Measurements from ENCODE around the gene ZMYND8. TPM values are rescaled to one million over a fixed set of nuclear protein-coding genes. Genes with fewer than 3 reads are reported as not detected.

ZMYND8 gene
- total RNA-seq, 4 donors from 2014 or later = 32.2 to 78.9 (median 54.4) TPM

DNA sequence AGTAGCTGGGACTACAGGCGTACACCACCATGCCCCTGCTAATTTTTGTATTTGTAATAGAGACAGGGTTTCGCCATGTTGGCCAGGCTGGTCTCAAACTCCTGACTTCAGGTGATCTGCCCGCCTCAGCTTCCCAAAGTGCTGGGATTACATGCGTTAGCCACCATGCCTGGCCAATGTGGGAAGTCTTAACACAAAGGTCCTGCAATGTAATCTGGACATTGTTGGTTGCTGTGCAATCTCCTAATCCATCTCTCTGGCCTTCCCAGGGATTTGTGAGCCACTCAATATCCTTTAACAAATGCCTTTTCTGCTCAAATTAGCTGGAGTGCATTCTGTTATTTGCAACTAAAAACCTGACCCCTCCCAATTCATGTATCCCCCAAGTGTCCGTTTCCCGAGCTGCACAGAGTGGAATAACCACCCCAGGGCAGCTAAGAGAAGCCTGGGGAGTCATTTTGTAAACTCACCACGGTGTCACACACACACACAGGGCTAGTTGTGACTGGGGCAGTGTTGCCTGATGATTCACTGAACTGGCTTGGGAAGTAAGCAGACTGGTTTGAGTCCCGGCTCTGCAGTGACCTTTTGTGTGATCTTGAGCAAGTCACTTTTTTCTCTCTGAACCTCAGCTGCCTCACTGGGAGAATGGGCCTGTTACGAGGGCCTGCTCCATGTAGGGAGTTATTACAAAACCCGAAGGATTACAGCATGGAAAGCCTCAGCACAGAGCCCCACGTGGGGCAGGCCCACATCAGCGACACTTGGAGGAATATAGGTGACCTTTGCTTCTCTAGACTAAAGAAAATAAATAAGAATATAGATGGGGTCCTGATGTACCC, 152.3 kb downstream of the ZMYND8 start:
- TF ChIP-seq EP300 (IDR thresholded peaks at IDR 0.05) (no peak), POLR2AphosphoS5 (IDR thresholded peaks at IDR 0.05) (no peak), POLR2A (IDR thresholded peaks at IDR 0.05) (no peak)
- TF ChIP-seq, protein P1, sequence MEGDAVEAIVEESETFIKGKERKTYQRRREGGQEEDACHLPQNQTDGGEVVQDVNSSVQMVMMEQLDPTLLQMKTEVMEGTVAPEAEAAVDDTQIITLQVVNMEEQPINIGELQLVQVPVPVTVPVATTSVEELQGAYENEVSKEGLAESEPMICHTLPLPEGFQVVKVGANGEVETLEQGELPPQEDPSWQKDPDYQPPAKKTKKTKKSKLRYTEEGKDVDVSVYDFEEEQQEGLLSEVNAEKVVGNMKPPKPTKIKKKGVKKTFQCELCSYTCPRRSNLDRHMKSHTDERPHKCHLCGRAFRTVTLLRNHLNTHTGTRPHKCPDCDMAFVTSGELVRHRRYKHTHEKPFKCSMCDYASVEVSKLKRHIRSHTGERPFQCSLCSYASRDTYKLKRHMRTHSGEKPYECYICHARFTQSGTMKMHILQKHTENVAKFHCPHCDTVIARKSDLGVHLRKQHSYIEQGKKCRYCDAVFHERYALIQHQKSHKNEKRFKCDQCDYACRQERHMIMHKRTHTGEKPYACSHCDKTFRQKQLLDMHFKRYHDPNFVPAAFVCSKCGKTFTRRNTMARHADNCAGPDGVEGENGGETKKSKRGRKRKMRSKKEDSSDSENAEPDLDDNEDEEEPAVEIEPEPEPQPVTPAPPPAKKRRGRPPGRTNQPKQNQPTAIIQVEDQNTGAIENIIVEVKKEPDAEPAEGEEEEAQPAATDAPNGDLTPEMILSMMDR (IDR thresholded peaks at IDR 0.05) = no peak
- 92 to 100% methylated on average over 3 to 5 of the region's 12 CpGs for WGBS, 2 donors (ENCODE audit: low coverage in 1 of 2)

DNA sequence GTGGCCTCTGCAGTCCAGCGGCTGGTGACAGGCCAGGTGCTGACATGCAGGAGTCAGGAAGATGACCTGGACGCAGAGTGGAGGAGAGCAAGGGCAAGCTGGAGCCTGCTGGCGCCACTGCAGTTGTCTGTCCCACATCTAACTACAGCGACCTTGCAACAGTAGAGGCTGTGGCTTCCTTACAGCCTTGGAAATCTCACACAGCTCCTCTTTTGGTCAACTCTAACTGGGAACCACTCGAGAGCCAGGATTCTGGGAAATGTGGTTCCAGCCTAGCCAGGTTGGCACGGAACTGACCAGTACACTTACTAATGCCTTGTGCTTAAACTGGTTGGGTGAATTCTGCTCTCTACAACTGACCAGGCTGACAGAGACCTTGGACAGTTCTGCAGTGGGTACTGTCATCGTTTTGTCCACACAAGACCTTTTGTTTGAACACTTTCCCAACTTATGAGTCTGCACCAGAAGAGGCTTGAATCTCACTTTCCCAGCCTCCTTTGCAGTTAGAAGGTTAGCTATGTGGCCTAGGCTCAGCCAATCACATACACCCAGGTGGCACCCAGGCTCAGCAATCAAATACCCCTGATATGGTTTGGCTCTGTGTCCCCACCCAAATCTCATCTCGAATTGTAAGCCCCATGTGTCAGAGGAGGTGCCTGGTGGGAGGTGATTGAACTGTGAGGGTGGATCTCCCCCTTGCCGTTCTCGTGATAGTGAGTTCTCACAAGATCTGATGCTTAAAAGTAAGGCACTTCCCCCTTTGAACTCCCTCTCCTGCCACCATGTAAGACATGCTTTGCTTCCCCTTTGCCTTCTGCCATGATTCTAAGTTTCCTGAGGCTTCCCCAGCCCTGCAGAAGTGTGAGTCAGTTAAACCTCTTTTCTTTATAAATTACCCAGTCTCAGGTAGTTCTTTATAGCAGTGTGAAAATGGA, 153.5 kb downstream of the ZMYND8 start:
- Histone ChIP-seq H3K4me3 (no peak overlapping the region), H3K36me3 (peaks cover 0 to 2% of the 10 kb centered on the region in 2 donors), H3K27me3 (no peaks in the 10 kb centered on the region), H3K9me3 (no peaks in the 10 kb centered on the region), H3K27ac (no peak overlapping the region), H3K4me1 (no peaks in the 10 kb centered on the region)
- WGBS, 2 donors (ENCODE audit: low coverage in 1 of 2) = 77 to 83% methylated on average over 2 to 7 of the region's 10 CpGs
- no peak for ATAC-seq
- TF ChIP-seq POLR2AphosphoS5 (IDR thresholded peaks at IDR 0.05) (no peak), EP300 (IDR thresholded peaks at IDR 0.05) (no peak), POLR2A (IDR thresholded peaks at IDR 0.05) (no peak)
- TF ChIP-seq, protein P1 (IDR thresholded peaks at IDR 0.05) = no peak

More for the DNA sequence above, 152.3 kb downstream of the ZMYND8 start:
- Histone ChIP-seq H3K4me3 (no peak overlapping the region), H3K9me3 (no peaks in the 10 kb centered on the region), H3K36me3 (peaks cover 0 to 14% of the 10 kb centered on the region in 2 donors), H3K27ac (no peak overlapping the region), H3K27me3 (no peaks in the 10 kb centered on the region), H3K4me1 (no peaks in the 10 kb centered on the region)
- no peak for ATAC-seq

DNA sequence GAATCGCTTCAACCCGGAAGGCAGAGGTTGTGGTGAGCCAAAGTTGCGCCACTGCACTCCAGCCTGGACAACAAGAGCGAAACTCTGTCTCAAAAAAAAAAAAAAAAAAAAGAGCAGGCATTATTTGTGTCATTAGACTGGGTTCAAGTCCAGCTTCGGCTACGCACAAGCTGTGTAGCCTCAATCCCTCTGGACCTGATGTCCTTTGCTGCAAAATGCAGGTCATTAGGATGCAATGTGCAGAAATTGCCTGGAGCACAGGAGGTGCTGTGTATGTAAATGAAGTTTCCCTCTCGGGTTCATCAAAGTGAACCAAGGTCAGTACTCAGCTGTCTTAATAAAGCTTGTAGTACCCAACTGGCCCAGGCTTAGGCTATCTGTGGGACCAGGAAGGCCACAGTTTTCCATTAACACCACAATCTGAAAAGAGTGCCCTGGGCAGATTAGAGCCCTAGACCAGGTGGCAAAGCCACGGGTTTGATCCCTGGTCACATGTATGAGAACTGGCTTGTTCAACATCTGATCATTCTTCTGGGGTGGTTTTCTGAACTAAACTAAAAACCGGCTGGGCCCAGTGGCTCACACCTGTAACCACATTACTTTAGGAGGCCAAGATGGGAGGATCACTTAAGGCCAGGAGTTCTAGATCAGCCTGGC, 155.3 kb downstream of the ZMYND8 start:
- TF ChIP-seq, protein P1 (IDR thresholded peaks at IDR 0.05) = no peak
- no peak for TF ChIP-seq POLR2AphosphoS5 (IDR thresholded peaks at IDR 0.05)
- no peak for TF ChIP-seq POLR2A (IDR thresholded peaks at IDR 0.05)
- TF ChIP-seq EP300 (IDR thresholded peaks at IDR 0.05) = no peak
- Histone ChIP-seq H3K36me3 (no peaks in the 10 kb centered on the region), H3K27me3 (no peaks in the 10 kb centered on the region), H3K27ac (no peak overlapping the region), H3K9me3 (no peaks in the 10 kb centered on the region), H3K4me3 (no peak overlapping the region), H3K4me1 (peaks cover 0 to 6% (median 0%) of the 10 kb centered on the region in 3 donors)
- WGBS, 2 donors (ENCODE audit: low coverage in 1 of 2) = 86% methylated on average over 5 of the region's 9 CpGs; no CpG with 5 or more reads in 1 of the 2 donors
- ATAC-seq = no peak

DNA sequence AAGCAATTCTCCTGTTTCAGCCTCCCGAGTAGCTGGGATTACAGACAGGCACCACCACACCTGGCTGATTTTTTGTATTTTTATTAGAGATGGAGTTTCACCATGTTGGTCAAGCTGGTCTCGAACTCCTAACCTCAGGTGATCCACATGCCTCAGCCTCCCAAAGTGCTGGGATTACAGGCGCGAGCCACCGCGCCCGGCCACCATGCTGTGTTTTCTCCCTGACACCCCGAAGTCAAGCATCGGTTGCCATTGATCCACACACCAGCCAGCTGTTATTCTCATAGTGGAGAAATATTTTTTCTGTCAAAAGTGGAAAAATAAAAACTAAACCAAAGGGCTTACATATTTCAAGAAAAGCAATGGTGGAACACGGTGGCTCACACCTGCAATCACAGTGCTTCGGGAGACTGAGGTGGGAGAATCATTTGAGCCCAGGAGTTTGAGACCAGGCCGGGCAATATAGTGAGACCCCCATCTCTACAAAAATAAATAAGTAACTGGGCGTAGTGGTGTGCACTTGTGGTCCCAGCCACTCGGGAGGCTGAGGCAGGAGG, 157.4 kb downstream of the ZMYND8 start:
- Histone ChIP-seq H3K4me1 (peaks cover 0 to 9% (median 0%) of the 10 kb centered on the region in 3 donors), H3K9me3 (no peaks in the 10 kb centered on the region), H3K27me3 (no peaks in the 10 kb centered on the region), H3K4me3 (no peak overlapping the region), H3K27ac (no peak overlapping the region), H3K36me3 (no peaks in the 10 kb centered on the region)
- WGBS, 2 donors (ENCODE audit: low coverage in 1 of 2) = 90 to 100% methylated on average over 4 to 5 of the region's 14 CpGs
- TF ChIP-seq POLR2A (IDR thresholded peaks at IDR 0.05) (no peak), EP300 (IDR thresholded peaks at IDR 0.05) (no peak), POLR2AphosphoS5 (IDR thresholded peaks at IDR 0.05) (no peak)
- TF ChIP-seq, protein P1 (IDR thresholded peaks at IDR 0.05) = no peak
- no peak for ATAC-seq
